Measurements from ENCODE around the gene UBASH3B. TPM values are rescaled to one million over a fixed set of nuclear protein-coding genes. Genes with fewer than 3 reads are reported as not detected.
"Not testable (repeated sequence)": the region's sequence is repeated elsewhere in the genome, so short reads cannot be mapped to it uniquely, and the experiment has no call there.

Gene UBASH3B
- total RNA-seq, 1 donor from 2014 or later = 8.5 TPM

DNA sequence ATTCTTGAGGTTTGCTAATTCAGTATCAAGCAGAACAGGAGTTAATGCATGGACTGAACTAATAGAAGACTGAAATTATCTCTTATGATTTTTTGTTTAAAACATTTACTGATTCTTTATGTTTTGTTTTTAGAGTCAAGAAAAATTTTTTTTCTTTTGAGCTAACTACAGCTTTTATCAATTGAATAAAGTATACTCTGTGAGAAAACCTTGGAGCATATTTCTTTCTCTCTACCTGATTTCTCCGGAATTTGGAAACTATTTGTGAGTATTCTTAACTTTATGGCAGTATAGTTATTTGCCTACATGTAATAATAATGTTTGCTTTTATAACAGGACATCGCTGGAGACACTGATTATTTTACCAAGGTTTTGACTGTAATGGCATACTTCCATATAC is 164.6 kb downstream of the UBASH3B start:
- no peaks in the 10 kb centered on the region for H3K4me1 ChIP-seq
- no peak for DNase-seq (ENCODE audit: low spot score in 2 of 2)

DNA sequence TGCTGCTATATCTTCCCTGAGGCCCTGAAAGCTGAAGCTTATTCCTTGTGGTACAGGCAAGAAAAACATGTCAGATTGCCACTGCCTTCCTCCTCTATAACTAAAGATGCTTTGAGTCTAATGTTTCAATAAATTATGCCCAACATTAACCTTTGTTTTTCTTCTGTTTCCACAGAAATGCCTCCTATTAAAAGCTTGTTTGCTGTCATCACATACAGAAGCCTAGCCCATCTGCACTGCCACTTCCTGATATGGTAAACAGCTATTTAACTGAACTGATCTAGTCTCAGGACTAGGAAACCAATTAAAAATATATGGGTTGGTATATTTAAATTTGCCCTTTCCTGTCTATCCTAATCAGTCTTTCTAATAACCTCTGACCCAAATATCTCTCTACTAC is 165.6 kb downstream of the UBASH3B start:
- no peak for DNase-seq (ENCODE audit: low spot score in 2 of 2)
- H3K27me3 ChIP-seq = no peaks in the 10 kb centered on the region
- TF ChIP-seq, protein P1, sequence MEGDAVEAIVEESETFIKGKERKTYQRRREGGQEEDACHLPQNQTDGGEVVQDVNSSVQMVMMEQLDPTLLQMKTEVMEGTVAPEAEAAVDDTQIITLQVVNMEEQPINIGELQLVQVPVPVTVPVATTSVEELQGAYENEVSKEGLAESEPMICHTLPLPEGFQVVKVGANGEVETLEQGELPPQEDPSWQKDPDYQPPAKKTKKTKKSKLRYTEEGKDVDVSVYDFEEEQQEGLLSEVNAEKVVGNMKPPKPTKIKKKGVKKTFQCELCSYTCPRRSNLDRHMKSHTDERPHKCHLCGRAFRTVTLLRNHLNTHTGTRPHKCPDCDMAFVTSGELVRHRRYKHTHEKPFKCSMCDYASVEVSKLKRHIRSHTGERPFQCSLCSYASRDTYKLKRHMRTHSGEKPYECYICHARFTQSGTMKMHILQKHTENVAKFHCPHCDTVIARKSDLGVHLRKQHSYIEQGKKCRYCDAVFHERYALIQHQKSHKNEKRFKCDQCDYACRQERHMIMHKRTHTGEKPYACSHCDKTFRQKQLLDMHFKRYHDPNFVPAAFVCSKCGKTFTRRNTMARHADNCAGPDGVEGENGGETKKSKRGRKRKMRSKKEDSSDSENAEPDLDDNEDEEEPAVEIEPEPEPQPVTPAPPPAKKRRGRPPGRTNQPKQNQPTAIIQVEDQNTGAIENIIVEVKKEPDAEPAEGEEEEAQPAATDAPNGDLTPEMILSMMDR (IDR thresholded peaks at IDR 0.05) = no peak

More for the DNA sequence above, 164.6 kb downstream of the UBASH3B start:
- intact Hi-C loops (cut with DNase I) = no loop called here
- no peaks in the 10 kb centered on the region for H3K27me3 ChIP-seq
- no peak overlapping the region for H3K4me3 ChIP-seq
- no peaks in the 10 kb centered on the region for H3K9me3 ChIP-seq
- H3K27ac ChIP-seq = no peak overlapping the region
- TF ChIP-seq, protein P1 (IDR thresholded peaks at IDR 0.05) = no peak
- no peaks in the 10 kb centered on the region for H3K36me3 ChIP-seq

DNA sequence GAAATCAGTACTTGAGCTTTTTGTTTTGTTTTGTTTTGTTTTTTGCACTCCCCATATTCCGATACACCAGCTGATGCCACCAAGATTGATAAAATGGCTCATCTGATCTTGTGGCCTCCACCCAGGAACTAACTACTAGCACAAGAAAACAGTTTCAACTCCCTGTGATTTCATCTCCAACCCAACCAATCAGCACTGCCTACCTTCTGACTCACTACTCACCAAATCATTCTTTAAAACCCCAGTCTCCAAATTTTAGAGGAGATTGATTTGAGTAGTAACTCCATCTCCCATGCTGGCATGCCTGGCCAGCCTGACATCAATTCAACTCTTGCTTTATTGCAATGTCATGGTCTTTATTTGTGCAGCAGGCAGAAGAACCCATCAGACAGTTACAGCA is 166.7 kb downstream of the UBASH3B start:
- Histone ChIP-seq H3K9me3 (no peaks in the 10 kb centered on the region), H3K4me3 (no peak overlapping the region), H3K27me3 (no peaks in the 10 kb centered on the region), H3K36me3 (no peaks in the 10 kb centered on the region), H3K4me1 (no peaks in the 10 kb centered on the region), H3K27ac (no peak overlapping the region)
- TF ChIP-seq, protein P1 (IDR thresholded peaks at IDR 0.05) = no peak
- no peak for DNase-seq (ENCODE audit: low spot score in 2 of 2)
- intact Hi-C loops (cut with DNase I) = no loop called here

More for the DNA sequence above, 165.6 kb downstream of the UBASH3B start:
- no peak overlapping the region for H3K4me3 ChIP-seq
- no peaks in the 10 kb centered on the region for H3K4me1 ChIP-seq
- H3K9me3 ChIP-seq = no peaks in the 10 kb centered on the region
- H3K27ac ChIP-seq = no peak overlapping the region
- H3K36me3 ChIP-seq = no peaks in the 10 kb centered on the region
- intact Hi-C loops (cut with DNase I) = no loop called here

DNA sequence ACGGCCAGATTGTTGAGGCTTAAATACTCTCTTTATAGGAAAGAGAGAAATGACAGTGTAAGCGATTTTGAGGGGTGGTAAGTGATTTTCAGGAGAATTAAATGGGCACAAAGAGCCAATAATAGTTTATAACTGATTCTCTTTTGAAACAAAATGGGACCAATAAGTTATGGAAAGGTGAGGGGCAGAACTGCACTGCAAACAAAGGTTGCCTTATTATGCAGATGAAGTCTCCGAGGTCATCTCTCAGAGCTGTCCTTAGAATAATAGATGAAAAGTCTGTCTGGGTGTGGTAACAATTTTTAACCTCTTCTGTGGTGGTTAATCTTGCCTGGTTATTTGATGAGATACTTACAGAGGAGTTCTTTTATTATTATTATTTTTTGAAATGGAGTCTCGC is 168.0 kb downstream of the UBASH3B start:
- Histone ChIP-seq H3K36me3 (no peaks in the 10 kb centered on the region), H3K27ac (no peak overlapping the region), H3K4me3 (no peak overlapping the region), H3K4me1 (no peaks in the 10 kb centered on the region), H3K27me3 (no peaks in the 10 kb centered on the region), H3K9me3 (no peaks in the 10 kb centered on the region)
- TF ChIP-seq, protein P1 (IDR thresholded peaks at IDR 0.05) = no peak
- intact Hi-C loops (cut with DNase I) = no loop called here
- no peak for DNase-seq (ENCODE audit: low spot score in 2 of 2)

DNA sequence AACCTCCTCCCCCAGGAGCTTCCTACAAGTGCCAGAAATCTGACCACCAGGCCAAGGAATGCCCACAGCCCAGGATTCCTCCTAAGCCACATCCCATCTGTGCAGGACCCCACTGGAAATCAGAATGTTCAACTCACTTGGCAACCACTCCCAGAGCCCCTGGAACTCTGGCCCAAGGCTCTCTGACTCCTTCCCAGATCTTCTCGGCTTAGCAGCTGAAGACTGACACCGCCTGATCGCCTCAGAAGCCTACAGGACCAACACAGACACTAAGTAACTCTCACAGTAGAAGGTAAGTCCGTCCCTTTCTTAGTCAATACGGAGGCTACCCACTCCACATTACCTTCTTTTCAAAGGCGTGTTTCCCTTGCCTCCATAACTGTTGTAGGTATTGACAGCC is 173.8 kb downstream of the UBASH3B start:
- H3K4me1 ChIP-seq; H3K27ac ChIP-seq; H3K9me3 ChIP-seq; intact Hi-C loops (cut with DNase I); H3K36me3 ChIP-seq; H3K4me3 ChIP-seq; H3K27me3 ChIP-seq; DNase-seq (ENCODE audit: low spot score in 2 of 2): not testable (repeated sequence)

DNA sequence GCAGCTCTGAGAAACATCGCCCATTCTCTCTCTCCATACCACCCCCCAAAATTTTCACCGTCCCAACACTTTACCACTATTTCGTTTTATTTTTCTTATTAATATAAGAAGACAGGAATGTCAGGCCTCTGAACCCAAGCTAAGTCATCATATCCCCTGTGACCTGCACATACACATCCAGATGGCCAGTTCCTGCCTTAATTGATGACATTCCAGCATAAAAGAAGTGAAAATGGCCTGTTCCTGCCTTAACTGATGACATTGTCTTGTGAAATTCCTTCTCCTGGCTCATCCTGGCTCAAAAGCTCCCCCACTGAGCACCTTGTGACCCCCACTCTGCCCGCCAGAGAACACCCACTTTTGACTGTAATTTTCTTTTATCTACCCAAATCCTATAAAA is 176.8 kb downstream of the UBASH3B start:
- H3K4me3 ChIP-seq; H3K36me3 ChIP-seq; H3K27me3 ChIP-seq; DNase-seq (ENCODE audit: low spot score in 2 of 2); H3K4me1 ChIP-seq; H3K27ac ChIP-seq; H3K9me3 ChIP-seq; intact Hi-C loops (cut with DNase I): not testable (repeated sequence)

DNA sequence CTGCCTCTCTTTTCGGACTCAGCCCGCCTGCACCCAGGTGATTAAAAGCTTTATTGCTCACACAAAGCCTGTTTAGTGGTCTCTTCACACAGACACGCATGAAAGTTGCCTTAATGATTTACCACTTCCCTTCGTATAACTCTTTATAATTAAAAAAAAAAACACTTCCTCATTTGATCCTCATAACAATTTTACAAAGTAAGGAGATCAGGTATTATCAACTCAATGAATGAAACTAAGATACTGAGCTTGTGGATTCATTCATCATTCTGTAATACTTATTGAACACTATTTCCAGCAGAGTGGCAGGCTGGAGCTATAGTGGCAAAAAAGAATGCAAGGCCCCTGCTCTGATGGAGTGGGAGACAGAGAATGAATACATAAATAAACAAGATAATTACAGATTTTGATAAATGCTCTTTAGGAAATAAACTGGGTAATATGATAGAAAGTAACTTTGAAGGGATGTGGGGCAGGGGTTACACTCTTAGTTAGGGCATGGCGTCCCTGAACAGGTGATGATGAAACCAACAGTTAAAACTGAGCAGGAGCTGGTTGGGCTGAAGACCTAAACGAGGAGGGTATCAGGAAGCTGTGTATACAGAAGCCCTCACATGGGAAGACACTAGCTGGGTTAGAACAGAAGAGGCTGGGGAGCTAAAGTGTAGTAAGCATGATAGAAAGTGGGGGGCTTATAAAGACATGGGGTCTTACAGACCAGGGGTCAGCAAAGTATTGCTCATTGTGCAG is 177.4 kb downstream of the UBASH3B start:
- H3K27me3 ChIP-seq = no peaks in the 10 kb centered on the region
- intact Hi-C loops (cut with DNase I) = no loop called here
- H3K27ac ChIP-seq = no peak overlapping the region
- no peak for DNase-seq (ENCODE audit: low spot score in 2 of 2)
- H3K36me3 ChIP-seq = no peaks in the 10 kb centered on the region
- no peaks in the 10 kb centered on the region for H3K9me3 ChIP-seq
- H3K4me3 ChIP-seq = no peak overlapping the region
- TF ChIP-seq, protein P1 (IDR thresholded peaks at IDR 0.05) = no peak
- no peaks in the 10 kb centered on the region for H3K4me1 ChIP-seq
